Endothelial cell of umbilical vein (primary cell): Measurements from ENCODE around the gene NFATC3. TPM values are rescaled to one million over a fixed set of nuclear protein-coding genes. Genes with fewer than 3 reads are reported as not detected.

Experiments
- BruUV-seq: library from RNA; stranded (reverse); fragments of 400-500 nt; replicated peaks from 2 replicates; lab custom pipeline; 2021; lab: Mats Ljungman, UMichigan
- CTCF ChIA-PET: fragments of 300-600, 350-600 bp; sonication (Branson Sonifier 250); formaldehyde crosslinking; loops from one replicate; lab custom pipeline; 2021; ENCODE audit warnings: antibody characterized with exemption, inconsistent platforms; lab: Charles Lee
- POLR2A ChIA-PET: fragments of 300-600, 350-600 bp; sonication (Branson Sonifier 250); formaldehyde crosslinking; loops from one replicate; lab custom pipeline; 2021; ENCODE audit warnings: antibody characterized with exemption, inconsistent platforms; lab: Charles Lee
- DNase-seq: peaks from one replicate; pipeline ENCODE4 v3.0.0-alpha.2; 2011; ENCODE audit warnings: low read depth, low spot score
- FAIRE-seq: peaks from 2 replicates; lab custom pipeline; 2011; peaks lifted over from hg19 to GRCh38; lab: Jason Lieb, UNC
- H2AFZ ChIP-seq: 2 replicates; pipeline ENCODE4 v1.6.0; 2012; ENCODE audit warnings: low read depth, low read length, control low read depth, inconsistent platforms
- H3K27ac ChIP-seq: 2 replicates; pipeline ENCODE4 v1.5.1; 2011; ENCODE audit warnings: low read depth, mild to moderate bottlenecking, control low read depth, low read length, moderate library complexity; ENCODE audit not compliant: insufficient read depth
- H3K27me3 ChIP-seq, 2 experiments: 2 replicates each; pipeline versions ENCODE4 v1.6.0 to v1.6.1; 2011; ENCODE audit warnings: low read length in 2 of 2, mixed read lengths in 1 of 2; ENCODE audit not compliant: control insufficient read depth in 2 of 2, insufficient read depth in 2 of 2
- H3K36me3 ChIP-seq, 2 experiments: 2 replicates in 1 of 2; 3 replicates in 1 of 2; pipeline ENCODE4 v1.5.1; 2011; ENCODE audit warnings: low read length in 2 of 2, mild to moderate bottlenecking in 1 of 2, moderate library complexity in 1 of 2; ENCODE audit not compliant: control insufficient read depth in 2 of 2, insufficient read depth in 2 of 2; ENCODE audit errors: extremely low read depth in 1 of 2
- H3K4me1 ChIP-seq: 3 replicates; pipeline ENCODE4 v1.5.1; 2011; ENCODE audit warnings: mild to moderate bottlenecking, low read length; ENCODE audit not compliant: control insufficient read depth, insufficient read depth; ENCODE audit errors: extremely low read depth
- H3K4me2 ChIP-seq: 2 replicates; pipeline ENCODE4 v1.6.1; 2011; ENCODE audit warnings: low read length, control low read depth, mixed read lengths; ENCODE audit not compliant: insufficient read depth
- H3K4me3 ChIP-seq, 3 experiments: fragments of 200-600 bp in 1 of 3; sonication (generic), shearing (Covaris generic) in 1 of 3; replicated peaks in 1 of 3; 2 replicates each; pipeline ENCODE4 v1.5.1; 2011 to 2016; ENCODE audit warnings: control low read depth in 3 of 3, low read length in 3 of 3, mild to moderate bottlenecking in 2 of 3, inconsistent platforms in 1 of 3, low read depth in 1 of 3, moderate library complexity in 1 of 3; ENCODE audit not compliant: insufficient read depth in 1 of 3
- H3K79me2 ChIP-seq: 2 replicates; pipeline ENCODE4 v1.6.0; 2012; ENCODE audit warnings: low read length, inconsistent platforms; ENCODE audit not compliant: control insufficient read depth, insufficient read depth
- H3K9ac ChIP-seq: replicated peaks from 2 replicates; pipeline ENCODE3; 2011; ENCODE audit warnings: low read length, control low read depth; ENCODE audit not compliant: insufficient read depth; ENCODE audit errors: extremely low read depth
- H3K9me1 ChIP-seq: replicated peaks from 3 replicates; pipeline ENCODE4 v1.6.0; 2011; ENCODE audit warnings: mild to moderate bottlenecking, low read length; ENCODE audit not compliant: control insufficient read depth, insufficient read depth; ENCODE audit errors: extremely low read depth
- H3K9me3 ChIP-seq: replicated peaks from 2 replicates; pipeline ENCODE4 v1.5.1; 2012; ENCODE audit warnings: low read length, inconsistent platforms; ENCODE audit not compliant: control insufficient read depth, insufficient read depth
- H4K20me1 ChIP-seq: replicated peaks from 2 replicates; pipeline ENCODE3; 2011; ENCODE audit warnings: mild to moderate bottlenecking, low read length; ENCODE audit not compliant: control insufficient read depth, insufficient read depth; ENCODE audit errors: extremely low read depth
- EZH2 ChIP-seq: IDR thresholded peaks from 2 replicates; pipeline ENCODE4 v1.6.1; 2012; ENCODE audit warnings: borderline replicate concordance, low read depth, mild to moderate bottlenecking, moderate library complexity, low read length, inconsistent platforms; ENCODE audit not compliant: severe bottlenecking
- FOS ChIP-seq: IDR thresholded peaks from 2 replicates; pipeline ENCODE4 v1.6.1; 2011; ENCODE audit warnings: mild to moderate bottlenecking, low read length, moderate library complexity, borderline replicate concordance; ENCODE audit not compliant: insufficient read depth
- GATA2 ChIP-seq: IDR thresholded peaks from 2 replicates; pipeline ENCODE4 v1.7.0; 2011; ENCODE audit warnings: low read depth, mild to moderate bottlenecking, moderate library complexity, mixed read lengths, low read length; ENCODE audit not compliant: insufficient read length, insufficient read depth
- JUN ChIP-seq: IDR thresholded peaks from 2 replicates; pipeline ENCODE4 v1.6.1; 2011; ENCODE audit warnings: borderline replicate concordance, low read depth; ENCODE audit not compliant: insufficient read length, insufficient read depth
- MYC ChIP-seq: IDR thresholded peaks from one replicate; pipeline ENCODE4 v1.6.1; 2011; ENCODE audit warnings: mild to moderate bottlenecking, low read depth, low read length
- POLR2A ChIP-seq: IDR thresholded peaks from 2 replicates; pipeline ENCODE4 v1.6.1; 2012; ENCODE audit warnings: low read depth, mild to moderate bottlenecking, control low read depth, low read length
- POLR2AphosphoS5 ChIP-seq: IDR thresholded peaks from 2 replicates; pipeline ENCODE4 v1.6.1; 2012; ENCODE audit warnings: low read depth, mild to moderate bottlenecking, control low read depth, low read length, moderate library complexity; ENCODE audit not compliant: insufficient read depth
- dilution Hi-C: fragments of 300-500 bp; cut with MboI; formaldehyde crosslinking; loops from one replicate; pipeline ENCODE4 v1.15.0; 2019; ENCODE audit warnings: low sequenced_read_pairs; ENCODE audit not compliant: extremely low pct_ligation_motif_present
- intact Hi-C: fragments of 100-400 bp; cut with micrococcal nuclease; formaldehyde crosslinking; loops from one replicate; pipeline ENCODE4 v1.10.0; 2022
- polyA plus RNA-seq, 4 experiments: library from polyadenylated mRNA; depleted of rRNA in 3 of 4; stranded (reverse) in 3 of 4; unstranded in 1 of 4; fragments of >200 nt; gene quantifications; 2 replicates each; pipeline versions ENCODE4 v1.2.1 to v1.2.3, GENCODE V29; 2011 to 2012; ENCODE audit warnings: missing spikeins in 1 of 4
- total RNA-seq: library from RNA; stranded (reverse); gene quantifications from 2 replicates; pipeline ENCODE4 v1.2.3, GENCODE V29; 2021
- TF ChIP-seq, protein P1 (sequence below), 2 donors: IDR thresholded peaks; 1 replicate in 1 of 2; 2 replicates in 1 of 2; pipeline ENCODE4 v1.5.1; 2011; ENCODE audit warnings: low read length in 2 of 2, mild to moderate bottlenecking in 2 of 2, moderate library complexity in 2 of 2, control low read depth in 1 of 2, inconsistent platforms in 1 of 2, low read depth in 1 of 2; ENCODE audit not compliant: insufficient read depth in 1 of 2; ENCODE audit errors: extremely low read depth in 1 of 2
- TF ChIP-seq, protein P2 (sequence below): IDR thresholded peaks from 2 replicates; pipeline ENCODE4 v1.6.1; 2011; ENCODE audit not compliant: insufficient read depth, insufficient read length

Gene NFATC3
- total and polyA plus RNA-seq, 2 donors (not counting 3 experiments of a cell fraction or from before 2014, with no cell fraction given) = 15.6 to 33.1 TPM

DNA sequence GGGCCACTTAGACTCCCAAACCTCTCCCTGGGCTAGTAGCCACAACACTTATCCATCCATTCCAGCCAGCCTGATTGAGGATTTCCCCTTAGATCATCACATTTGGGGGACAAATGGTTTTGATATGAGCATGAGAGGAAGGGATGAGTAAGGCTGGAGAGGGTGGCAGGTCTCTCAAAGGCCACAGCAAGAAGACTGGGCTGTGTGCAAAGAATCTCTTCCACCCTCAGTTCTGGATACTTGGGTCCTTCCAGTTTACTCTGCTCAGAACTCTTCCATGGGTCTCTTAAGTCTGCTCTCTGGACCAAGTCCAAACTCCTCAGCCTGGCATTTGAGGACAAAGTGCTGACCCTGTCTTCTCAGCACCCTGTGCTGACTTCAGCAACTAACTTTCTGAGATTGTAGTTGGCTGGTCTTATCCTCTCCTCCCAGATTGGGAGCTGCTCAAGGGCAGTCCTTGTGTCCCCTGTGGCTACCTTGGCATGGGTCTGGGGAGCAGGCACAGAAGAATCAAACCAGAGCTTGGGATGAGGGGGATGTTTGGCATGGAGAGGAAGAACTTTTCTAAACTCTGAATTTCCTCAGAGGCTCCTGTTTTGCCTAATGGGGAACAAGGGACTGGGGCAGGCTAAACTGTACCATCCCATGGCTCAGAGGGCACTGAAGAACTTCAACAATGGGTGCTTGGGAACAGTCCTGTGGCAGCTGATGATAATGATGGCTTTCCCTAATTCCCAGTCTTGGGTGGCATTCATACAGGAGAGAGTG, 3.1 kb upstream of the NFATC3 start:
- intact Hi-C loops (loop anchor here (10.0 kb wide), 1 partner anchor 243 kb away; no protein-coding TSS in a partner anchor), dilution Hi-C loops (no loop called here)
- CTCF ChIA-PET = interaction anchor here (5.1 kb wide), 1 partner anchor 16 kb away, joined by 34 read pairs; no protein-coding TSS in a partner anchor
- TF ChIP-seq, protein P1, sequence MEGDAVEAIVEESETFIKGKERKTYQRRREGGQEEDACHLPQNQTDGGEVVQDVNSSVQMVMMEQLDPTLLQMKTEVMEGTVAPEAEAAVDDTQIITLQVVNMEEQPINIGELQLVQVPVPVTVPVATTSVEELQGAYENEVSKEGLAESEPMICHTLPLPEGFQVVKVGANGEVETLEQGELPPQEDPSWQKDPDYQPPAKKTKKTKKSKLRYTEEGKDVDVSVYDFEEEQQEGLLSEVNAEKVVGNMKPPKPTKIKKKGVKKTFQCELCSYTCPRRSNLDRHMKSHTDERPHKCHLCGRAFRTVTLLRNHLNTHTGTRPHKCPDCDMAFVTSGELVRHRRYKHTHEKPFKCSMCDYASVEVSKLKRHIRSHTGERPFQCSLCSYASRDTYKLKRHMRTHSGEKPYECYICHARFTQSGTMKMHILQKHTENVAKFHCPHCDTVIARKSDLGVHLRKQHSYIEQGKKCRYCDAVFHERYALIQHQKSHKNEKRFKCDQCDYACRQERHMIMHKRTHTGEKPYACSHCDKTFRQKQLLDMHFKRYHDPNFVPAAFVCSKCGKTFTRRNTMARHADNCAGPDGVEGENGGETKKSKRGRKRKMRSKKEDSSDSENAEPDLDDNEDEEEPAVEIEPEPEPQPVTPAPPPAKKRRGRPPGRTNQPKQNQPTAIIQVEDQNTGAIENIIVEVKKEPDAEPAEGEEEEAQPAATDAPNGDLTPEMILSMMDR (IDR thresholded peaks at IDR 0.05; ENCODE audit: extremely low read depth in 1 of 2, insufficient read depth in 1 of 2, low read depth in 1 of 2, low read length in 2 of 2) = no peak
- TF ChIP-seq EZH2 (no peak), MYC (no peak), FOS (no peak), GATA2 (no peak), POLR2AphosphoS5 (no peak), JUN (no peak), POLR2A (no peak)
- TF ChIP-seq, protein P2, sequence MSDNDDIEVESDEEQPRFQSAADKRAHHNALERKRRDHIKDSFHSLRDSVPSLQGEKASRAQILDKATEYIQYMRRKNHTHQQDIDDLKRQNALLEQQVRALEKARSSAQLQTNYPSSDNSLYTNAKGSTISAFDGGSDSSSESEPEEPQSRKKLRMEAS = no peak
- no peaks in the 10 kb centered on the region for H3K9me3 ChIP-seq
- DNase-seq = no peak
- peaks cover 16% of the 10 kb centered on the region for H3K79me2 ChIP-seq
- H3K4me1 ChIP-seq = peaks cover 30% of the 10 kb centered on the region
- no peak overlapping the region for H3K4me3 ChIP-seq
- H3K9ac ChIP-seq = no peak overlapping the region
- no peaks in the 10 kb centered on the region for H3K9me1 ChIP-seq
- H4K20me1 ChIP-seq = no peaks in the 10 kb centered on the region
- no peak overlapping the region for H3K27ac ChIP-seq
- BruUV-seq = no TSS peak
- no peak for FAIRE-seq
- H3K4me2 ChIP-seq = no peak overlapping the region
- no peaks in the 10 kb centered on the region for H3K36me3 ChIP-seq
- no peak overlapping the region for H2AFZ ChIP-seq
- POLR2A ChIA-PET = no interaction called here
- no peaks in the 10 kb centered on the region for H3K27me3 ChIP-seq
